ENCODE data around the gene PRR36. TPM values are rescaled to one million over a fixed set of nuclear protein-coding genes. Genes with fewer than 3 reads are reported as not detected.

PRR36 gene
- total and polyA plus RNA-seq, 8 donors, result 1.2 to 13.4 (median 9.9) TPM

DNA sequence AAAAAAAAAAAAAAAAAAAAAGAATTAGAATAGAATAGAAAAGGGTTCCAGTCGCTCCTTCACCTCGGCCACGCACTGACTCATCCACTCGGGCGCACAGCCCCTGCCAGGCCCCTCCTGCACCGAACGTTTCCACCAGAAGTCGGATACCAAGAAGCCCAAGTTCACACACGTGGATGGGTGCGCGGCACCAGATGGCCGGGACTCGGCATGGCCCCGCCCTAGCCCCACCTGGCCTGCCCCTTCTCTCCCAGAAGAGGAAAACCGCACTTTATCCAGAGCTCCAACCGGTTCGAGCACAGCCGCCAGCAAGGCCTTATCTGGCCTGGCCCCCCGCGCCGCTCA is 5.9 kb downstream of the PRR36 start:
- no peak for DNase-seq
- Histone ChIP-seq H3K4me1 (peaks cover 10 to 36% of the 10 kb centered on the region in 2 donors), H3K9me3 (no peaks in the 10 kb centered on the region), H3K36me3 (peaks cover 0 to 6% of the 10 kb centered on the region in 2 donors), H3K4me3 (peak overlapping the region in 1 of 2 donors; percentile 32), H3K27ac (no peak overlapping the region), H3K27me3 (peaks cover 12 to 79% of the 10 kb centered on the region in 2 donors)
- ATAC-seq, result no peak
- intact Hi-C loops (cut with DNase I), result no loop called here
- TF ChIP-seq, protein P1, sequence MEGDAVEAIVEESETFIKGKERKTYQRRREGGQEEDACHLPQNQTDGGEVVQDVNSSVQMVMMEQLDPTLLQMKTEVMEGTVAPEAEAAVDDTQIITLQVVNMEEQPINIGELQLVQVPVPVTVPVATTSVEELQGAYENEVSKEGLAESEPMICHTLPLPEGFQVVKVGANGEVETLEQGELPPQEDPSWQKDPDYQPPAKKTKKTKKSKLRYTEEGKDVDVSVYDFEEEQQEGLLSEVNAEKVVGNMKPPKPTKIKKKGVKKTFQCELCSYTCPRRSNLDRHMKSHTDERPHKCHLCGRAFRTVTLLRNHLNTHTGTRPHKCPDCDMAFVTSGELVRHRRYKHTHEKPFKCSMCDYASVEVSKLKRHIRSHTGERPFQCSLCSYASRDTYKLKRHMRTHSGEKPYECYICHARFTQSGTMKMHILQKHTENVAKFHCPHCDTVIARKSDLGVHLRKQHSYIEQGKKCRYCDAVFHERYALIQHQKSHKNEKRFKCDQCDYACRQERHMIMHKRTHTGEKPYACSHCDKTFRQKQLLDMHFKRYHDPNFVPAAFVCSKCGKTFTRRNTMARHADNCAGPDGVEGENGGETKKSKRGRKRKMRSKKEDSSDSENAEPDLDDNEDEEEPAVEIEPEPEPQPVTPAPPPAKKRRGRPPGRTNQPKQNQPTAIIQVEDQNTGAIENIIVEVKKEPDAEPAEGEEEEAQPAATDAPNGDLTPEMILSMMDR (IDR thresholded peaks at IDR 0.05), result no peak

DNA sequence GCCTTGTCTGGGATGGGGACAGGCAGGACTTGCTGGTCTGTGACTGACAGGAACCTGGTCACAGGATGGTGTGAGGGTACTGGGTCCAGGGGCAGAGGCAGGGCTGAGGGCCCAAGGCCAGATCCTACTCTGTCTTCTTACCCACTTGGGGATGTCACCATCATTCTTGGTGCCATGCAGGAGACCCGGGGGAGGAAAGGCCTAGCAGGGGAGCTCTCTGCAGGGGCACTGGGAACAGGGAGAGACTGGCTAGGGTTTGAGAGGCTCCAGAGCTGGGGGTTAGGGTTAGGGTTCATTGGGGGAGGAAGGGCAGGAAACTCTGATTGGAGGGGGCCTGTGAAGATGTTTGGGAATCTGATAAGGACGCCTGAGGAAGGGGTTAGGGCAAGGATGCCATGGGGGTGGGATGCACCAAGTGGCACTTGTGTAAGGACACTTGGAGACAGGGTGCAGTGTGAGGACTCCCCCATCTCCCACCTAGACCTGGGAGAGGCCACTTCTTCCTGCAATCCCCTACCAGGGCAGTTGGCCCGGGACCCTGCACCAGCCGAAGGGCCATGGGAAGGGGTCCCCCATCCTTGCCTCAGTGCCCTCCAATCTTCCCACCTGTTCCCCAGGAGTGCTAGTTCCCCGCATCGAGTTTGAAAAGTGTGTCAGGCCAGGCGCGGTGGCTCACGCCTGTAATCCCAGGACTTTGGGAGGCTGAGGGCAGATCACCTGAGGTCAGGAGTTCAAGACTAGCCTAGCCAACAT is 6.9 kb downstream of the PRR36 start:
- H3K36me3 ChIP-seq, result peaks cover 0 to 8% of the 10 kb centered on the region in 2 donors
- no peak for ATAC-seq
- H3K27ac ChIP-seq, result no peak overlapping the region
- intact Hi-C loops (cut with DNase I), result no loop called here
- TF ChIP-seq, protein P1 (IDR thresholded peaks at IDR 0.05), result no peak
- peaks cover 1 to 79% of the 10 kb centered on the region in 2 donors for H3K27me3 ChIP-seq
- no peaks in the 10 kb centered on the region for H3K9me3 ChIP-seq
- DNase-seq, result no peak
- no peak overlapping the region for H3K4me3 ChIP-seq
- peaks cover 8 to 35% of the 10 kb centered on the region in 2 donors for H3K4me1 ChIP-seq

DNA sequence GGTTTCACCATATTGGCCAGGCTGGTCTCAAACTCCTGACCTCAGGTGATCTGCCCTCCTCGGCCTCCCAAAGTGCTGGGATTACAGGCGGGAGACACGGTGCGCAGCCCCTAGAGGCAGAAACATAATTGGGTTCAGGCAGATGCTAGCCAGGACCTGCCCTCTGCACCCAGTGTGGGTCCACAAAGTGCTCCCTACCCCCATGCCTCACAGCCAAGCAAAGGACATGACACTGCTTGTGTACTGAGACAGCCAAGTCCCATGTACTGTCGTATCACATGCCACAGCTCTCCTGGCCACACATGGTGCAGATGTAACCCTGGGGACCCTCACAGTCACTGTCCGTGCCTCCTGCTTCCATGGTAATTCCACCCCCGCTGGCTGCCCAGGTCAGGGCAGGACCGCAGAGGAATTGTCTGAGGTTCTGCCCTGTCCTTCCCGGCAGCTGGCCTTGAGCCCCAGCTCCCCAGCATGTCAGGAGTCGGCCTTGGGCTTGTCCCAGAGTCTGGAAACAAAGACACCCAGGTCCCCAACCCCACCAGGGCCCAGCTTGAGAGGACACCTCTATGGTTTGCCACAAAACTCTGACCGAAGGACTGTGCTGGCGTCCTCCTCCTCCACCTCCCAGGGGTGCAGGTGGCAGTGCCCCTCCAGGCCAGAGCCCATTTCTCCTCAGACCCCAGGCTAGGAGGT is 7.6 kb downstream of the PRR36 start:
- peaks cover 0 to 8% of the 10 kb centered on the region in 2 donors for H3K36me3 ChIP-seq
- TF ChIP-seq, protein P1 (IDR thresholded peaks at IDR 0.05), result no peak
- H3K4me3 ChIP-seq, result no peak overlapping the region
- ATAC-seq (no peak), DNase-seq (no peak)
- intact Hi-C loops (cut with DNase I), result no loop called here
- H3K27ac ChIP-seq, result no peak overlapping the region
- H3K27me3 ChIP-seq, result peaks cover 0 to 81% of the 10 kb centered on the region in 2 donors
- H3K9me3 ChIP-seq, result no peaks in the 10 kb centered on the region
- H3K4me1 ChIP-seq, result peaks cover 13 to 35% of the 10 kb centered on the region in 2 donors

DNA sequence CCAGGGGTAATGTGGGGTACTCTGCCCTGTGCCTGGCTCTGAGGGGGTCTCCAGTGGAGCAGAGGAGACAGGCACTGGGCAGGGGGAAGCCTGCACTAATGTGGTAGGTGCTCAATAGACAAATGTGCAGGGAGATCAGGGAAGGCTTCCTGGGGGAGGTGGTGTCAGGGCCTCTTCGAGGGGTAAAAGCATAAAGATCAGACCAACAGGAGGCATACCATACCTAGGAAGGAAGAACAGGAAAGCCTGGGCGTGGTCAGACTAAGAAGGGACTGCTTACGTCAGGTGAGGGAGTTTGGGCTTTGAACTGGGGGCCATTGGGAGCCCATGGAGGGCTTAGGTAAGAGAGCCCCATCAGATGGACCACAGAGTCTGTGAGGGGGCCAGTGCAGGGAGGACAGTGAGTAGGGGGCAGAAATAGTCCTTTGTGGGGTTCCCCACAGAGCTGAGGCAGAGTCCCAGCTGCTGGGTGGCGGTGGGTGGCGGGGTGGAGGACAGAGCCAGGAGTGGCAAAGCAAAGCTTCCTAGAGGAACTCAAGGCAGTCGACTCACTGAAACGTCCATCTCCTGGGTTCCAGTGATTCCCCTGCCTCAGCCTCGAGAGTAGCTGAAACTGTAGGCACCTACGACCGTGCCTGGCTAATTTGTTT is 8.8 kb downstream of the PRR36 start:
- no peak for ATAC-seq
- no peaks in the 10 kb centered on the region for H3K9me3 ChIP-seq

More for the DNA sequence above, 8.8 kb downstream of the PRR36 start:
- DNase-seq, result no peak
- Histone ChIP-seq H3K27me3 (peaks cover 0 to 93% of the 10 kb centered on the region in 2 donors), H3K4me1 (peaks cover 13 to 33% of the 10 kb centered on the region in 2 donors), H3K27ac (no peak overlapping the region), H3K4me3 (no peak overlapping the region), H3K36me3 (peaks cover 0 to 14% of the 10 kb centered on the region in 2 donors)
- intact Hi-C loops (cut with DNase I), result no loop called here
- TF ChIP-seq, protein P1 (IDR thresholded peaks at IDR 0.05), result no peak
